Measurements from ENCODE around the gene DAGLB.
"Not testable (repeated sequence)": the region's sequence is repeated elsewhere in the genome, so short reads cannot be mapped to it uniquely, and the experiment has no call there.

Gene DAGLB

DNA sequence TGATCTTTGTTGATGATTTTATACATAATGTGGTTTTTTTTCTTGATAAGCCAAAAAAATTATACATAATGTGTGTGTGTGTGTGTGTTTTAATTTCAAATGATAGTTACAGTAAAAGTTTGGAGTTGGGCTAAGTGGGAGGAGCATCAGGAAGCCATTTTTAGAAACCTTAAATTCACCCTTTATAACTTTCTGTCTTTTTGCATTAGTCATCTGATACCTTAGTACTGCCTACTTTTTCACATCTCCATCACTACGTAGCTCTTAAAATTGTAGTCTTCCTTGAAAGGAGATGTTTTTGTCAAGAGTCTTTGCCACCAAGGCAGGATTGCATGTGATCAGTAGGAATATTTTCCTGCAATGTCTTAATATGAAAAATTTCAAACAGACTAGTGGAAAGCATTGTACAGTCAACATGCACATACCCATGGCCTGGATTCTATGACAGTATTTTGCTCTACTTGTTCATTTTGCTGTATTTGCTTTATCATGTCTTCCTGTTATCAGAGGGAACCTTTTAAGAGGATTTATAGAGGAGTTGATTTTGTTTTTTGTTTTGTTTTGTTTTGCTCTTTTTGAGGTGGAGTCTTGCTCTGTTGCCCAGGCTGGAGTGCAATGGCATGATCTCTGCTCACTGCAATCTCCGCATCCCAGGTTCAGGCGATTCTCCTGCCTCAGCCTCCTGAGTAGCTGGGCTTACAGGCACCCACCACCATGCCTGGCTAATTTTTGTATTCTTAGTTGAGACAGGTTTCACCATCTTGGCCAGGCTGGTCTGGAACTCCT lies 67.3 kb downstream of the DAGLB start:
- TF ChIP-seq, protein P1, sequence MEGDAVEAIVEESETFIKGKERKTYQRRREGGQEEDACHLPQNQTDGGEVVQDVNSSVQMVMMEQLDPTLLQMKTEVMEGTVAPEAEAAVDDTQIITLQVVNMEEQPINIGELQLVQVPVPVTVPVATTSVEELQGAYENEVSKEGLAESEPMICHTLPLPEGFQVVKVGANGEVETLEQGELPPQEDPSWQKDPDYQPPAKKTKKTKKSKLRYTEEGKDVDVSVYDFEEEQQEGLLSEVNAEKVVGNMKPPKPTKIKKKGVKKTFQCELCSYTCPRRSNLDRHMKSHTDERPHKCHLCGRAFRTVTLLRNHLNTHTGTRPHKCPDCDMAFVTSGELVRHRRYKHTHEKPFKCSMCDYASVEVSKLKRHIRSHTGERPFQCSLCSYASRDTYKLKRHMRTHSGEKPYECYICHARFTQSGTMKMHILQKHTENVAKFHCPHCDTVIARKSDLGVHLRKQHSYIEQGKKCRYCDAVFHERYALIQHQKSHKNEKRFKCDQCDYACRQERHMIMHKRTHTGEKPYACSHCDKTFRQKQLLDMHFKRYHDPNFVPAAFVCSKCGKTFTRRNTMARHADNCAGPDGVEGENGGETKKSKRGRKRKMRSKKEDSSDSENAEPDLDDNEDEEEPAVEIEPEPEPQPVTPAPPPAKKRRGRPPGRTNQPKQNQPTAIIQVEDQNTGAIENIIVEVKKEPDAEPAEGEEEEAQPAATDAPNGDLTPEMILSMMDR (conservative IDR thresholded peaks at IDR 0.05; ENCODE audit: low read depth, low read length), result no peak
- no peak for DNase-seq (ENCODE audit: low read depth)
- H3K4me3 ChIP-seq (ENCODE audit: low read length), result no peak overlapping the region

DNA sequence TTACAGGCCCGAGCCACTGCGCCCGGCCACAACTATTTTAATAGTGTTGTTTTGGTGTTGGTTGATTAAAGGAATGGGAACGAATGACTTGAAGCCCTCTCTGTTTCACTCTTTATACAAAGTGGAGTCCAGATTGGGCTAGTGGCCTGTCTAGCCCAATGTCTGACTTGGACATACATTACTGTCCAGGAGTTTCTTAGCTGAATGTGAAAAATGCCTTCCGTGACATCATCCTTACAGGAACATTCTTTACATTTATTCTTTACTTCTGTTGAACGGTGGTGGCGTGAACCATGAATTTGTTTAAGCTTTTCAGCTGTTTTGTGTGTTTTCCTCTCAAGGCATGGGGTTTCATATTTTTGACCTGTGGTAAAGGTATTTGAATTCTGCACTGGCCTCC lies 67.9 kb downstream of the DAGLB start:
- H3K4me3 ChIP-seq (ENCODE audit: low read length), result no peak overlapping the region
- TF ChIP-seq, protein P1 (conservative IDR thresholded peaks at IDR 0.05; ENCODE audit: low read depth, low read length), result no peak
- no peak for DNase-seq (ENCODE audit: low read depth)

DNA sequence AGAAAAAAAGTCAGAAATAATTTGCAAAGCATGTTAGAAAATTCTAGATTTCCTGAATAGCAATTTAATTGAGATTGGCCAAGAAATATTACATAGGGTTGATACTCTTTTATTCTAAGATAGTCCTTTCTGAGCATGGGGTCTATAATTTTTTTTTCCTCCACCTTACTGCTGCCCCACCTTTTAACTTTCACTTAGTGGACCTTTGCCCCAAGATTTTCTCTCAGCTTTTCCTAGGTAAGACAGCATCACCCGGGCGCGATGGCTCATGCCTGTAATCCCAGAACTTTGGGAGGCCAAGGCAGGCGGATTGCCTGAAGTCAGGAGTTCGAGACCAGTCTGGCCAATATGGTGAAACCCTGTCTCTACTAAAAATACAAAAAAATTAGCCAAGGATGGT lies 69.2 kb downstream of the DAGLB start:
- not testable (repeated sequence) for DNase-seq (ENCODE audit: low read depth); H3K4me3 ChIP-seq (ENCODE audit: low read length)

DNA sequence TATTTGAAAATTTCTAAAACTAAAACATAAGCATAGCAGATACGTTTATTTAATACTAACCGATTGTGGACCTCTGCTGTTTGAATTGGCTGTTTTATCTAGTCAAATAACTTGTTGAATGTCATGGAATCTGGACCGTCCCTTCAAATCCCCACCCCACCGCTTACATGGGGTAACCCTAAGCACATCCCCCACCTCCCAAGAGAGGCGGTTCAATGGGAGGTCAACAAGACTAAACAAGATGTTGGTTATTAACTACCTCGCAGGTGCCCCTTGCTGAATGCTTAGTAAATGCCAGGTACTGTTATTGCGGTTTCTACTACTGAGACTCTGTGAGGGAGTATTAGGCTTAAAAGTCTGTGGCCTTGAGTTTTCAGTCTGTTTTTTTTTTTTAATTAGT lies 70.9 kb downstream of the DAGLB start:
- no peak overlapping the region for H3K4me3 ChIP-seq (ENCODE audit: low read length)
- TF ChIP-seq, protein P1 (conservative IDR thresholded peaks at IDR 0.05; ENCODE audit: low read depth, low read length), result no peak
- no peak for DNase-seq (ENCODE audit: low read depth)

DNA sequence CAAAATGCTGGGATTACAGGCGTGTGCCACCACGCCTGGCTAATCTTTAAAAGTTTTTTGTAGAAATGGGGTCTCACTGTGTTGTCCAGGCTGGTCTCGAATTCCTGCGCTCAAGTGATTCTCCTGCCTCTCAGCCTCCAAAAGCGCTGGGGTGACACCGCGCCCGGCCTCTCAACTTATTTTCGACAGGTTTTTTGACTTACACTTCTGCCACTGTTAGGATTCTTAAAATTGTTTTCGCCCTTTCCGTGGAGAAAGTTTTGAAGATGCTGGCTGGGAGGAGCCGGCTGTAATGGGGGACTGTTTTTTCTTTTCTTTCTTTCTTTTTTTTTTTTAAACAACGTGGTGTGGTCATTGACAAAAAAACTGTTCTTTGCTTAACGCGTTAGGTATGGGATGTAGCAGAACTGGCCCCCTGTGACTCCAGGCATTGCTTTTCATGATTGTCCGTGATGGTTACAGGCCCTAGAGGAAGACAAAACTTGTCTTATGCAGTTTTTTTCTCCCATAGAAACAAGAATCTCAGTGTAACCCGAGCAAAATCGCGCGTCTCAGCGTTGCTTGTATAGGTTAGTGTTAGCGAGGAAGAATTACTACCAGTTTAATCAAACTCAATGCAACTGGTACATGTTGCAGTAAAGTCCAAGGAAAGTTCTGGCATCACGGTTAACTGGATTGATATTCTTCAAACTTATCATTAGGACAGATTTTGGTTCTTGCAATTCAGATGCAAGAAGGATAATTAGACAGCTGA lies 72.2 kb downstream of the DAGLB start:
- TF ChIP-seq, protein P1 (conservative IDR thresholded peaks at IDR 0.05; ENCODE audit: low read depth, low read length), result no peak
- no peak for DNase-seq (ENCODE audit: low read depth)
- H3K4me3 ChIP-seq (ENCODE audit: low read length), result peak overlapping the region; percentile 90

DNA sequence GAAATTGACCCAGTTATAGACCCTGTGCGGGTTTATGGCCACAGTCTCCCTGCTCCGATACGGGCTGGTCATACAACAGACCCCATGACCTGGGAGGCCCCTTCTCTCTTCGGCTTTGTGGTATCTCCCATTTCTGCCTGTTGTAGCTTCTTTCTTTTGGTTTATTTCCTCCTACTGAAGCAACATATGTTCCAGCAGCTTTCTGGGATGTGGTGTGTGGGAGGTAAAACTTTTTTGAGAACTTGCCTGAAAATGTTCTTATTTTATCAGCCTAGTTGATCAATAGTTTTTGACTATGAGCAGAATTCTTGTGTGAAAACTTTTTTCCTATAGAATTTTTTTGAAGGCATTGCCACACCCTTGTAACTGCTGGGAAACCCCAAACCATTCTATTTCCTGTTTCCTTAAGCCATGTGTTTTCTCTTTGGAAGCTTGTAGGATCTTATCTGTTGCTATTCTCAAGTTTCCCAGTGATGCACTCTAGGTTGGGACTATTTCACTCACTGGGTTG lies 80.0 kb downstream of the DAGLB start:
- no peak for DNase-seq (ENCODE audit: low read depth)
- TF ChIP-seq, protein P1 (conservative IDR thresholded peaks at IDR 0.05; ENCODE audit: low read depth, low read length), result no peak

DNA sequence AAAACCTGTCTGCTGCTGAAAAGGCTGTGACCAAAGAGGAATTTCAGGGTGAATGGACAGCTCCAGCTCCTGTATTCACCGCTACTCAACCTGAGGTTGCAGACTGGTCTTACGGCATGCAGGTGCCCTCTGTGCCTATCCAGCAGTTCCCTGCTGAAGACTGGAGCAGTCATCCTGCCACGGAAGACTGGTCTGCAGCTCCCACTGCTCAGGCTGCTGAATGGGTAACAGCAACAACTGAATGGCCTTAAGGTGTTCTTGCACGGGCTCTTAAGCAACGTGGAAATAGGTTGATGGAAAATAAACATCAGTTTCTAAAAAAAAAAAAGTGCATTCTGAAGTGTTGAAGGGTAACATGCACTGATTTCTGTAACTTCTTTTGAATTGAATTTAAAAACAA lies 82.3 kb downstream of the DAGLB start:
- no peak for DNase-seq (ENCODE audit: low read depth)
- TF ChIP-seq, protein P1 (conservative IDR thresholded peaks at IDR 0.05; ENCODE audit: low read depth, low read length), result no peak
- H3K4me3 ChIP-seq (ENCODE audit: low read length), result no peak overlapping the region

More for the DNA sequence above, 80.0 kb downstream of the DAGLB start:
- no peak overlapping the region for H3K4me3 ChIP-seq (ENCODE audit: low read length)
